ENCODE results near the gene AGBL3.

DNA sequence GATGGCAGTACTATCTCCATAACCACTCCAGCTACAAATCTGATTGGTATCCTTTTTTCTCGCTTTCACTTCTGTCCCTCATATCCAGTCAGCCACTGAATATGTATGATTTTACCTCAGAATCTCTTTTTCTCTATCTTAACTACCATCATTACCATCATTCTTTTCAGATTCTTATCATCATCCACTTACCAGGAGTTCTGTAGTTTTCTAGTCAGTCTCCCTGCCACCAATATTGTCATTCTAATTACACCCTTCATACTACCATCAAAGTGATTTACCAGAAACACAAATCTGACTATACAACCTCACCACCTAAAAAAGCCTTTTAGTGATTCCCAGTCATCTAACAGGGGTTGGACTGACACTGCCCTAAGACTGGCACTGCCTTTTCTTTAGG lies 96.7 kb downstream of the AGBL3 start:
- TF ChIP-seq, protein P1, sequence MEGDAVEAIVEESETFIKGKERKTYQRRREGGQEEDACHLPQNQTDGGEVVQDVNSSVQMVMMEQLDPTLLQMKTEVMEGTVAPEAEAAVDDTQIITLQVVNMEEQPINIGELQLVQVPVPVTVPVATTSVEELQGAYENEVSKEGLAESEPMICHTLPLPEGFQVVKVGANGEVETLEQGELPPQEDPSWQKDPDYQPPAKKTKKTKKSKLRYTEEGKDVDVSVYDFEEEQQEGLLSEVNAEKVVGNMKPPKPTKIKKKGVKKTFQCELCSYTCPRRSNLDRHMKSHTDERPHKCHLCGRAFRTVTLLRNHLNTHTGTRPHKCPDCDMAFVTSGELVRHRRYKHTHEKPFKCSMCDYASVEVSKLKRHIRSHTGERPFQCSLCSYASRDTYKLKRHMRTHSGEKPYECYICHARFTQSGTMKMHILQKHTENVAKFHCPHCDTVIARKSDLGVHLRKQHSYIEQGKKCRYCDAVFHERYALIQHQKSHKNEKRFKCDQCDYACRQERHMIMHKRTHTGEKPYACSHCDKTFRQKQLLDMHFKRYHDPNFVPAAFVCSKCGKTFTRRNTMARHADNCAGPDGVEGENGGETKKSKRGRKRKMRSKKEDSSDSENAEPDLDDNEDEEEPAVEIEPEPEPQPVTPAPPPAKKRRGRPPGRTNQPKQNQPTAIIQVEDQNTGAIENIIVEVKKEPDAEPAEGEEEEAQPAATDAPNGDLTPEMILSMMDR (IDR thresholded peaks at IDR 0.05) = no peak
- TF ChIP-seq POLR2A (IDR thresholded peaks at IDR 0.05; ENCODE audit: low read depth) (no peak), POLR2AphosphoS5 (IDR thresholded peaks at IDR 0.05) (no peak)

All from esophagus muscularis mucosa (tissue), 3 donors.